ENCODE measurements around the gene LCORL. TPM values are rescaled to one million over a fixed set of nuclear protein-coding genes. Genes with fewer than 3 reads are reported as not detected.

The LCORL gene
- total and polyA plus RNA-seq, 9 of the 15 experiments (the other 6 are each of a cell fraction or from before 2014, with no cell fraction given) = 3.1 to 24.5 (median 11.1) TPM

GRCh38 chr4:17797808-17798207, 223.7 kb downstream of the LCORL start:
- no peak overlapping the region for H3K27ac ChIP-seq (ENCODE audit: extremely low read depth, low read depth, low read length)
- no peak for ATAC-seq
- no peak for TF ChIP-seq FOSL1 (tag; conservative IDR thresholded peaks at IDR 0.05)
- no peak for TF ChIP-seq PRMT5 (CRISPR knock-in tag; IDR thresholded peaks at IDR 0.05)
- no peak for TF ChIP-seq OTX1 (CRISPR knock-in tag; IDR thresholded peaks at IDR 0.05)
- TF ChIP-seq RFX5 (IDR thresholded peaks at IDR 0.05; ENCODE audit: low read depth, low read length) = no peak
- no peak for TF ChIP-seq HOXB6 (CRISPR knock-in tag; IDR thresholded peaks at IDR 0.05; ENCODE audit: borderline replicate concordance)
- no peak for TF ChIP-seq HCFC1 (IDR thresholded peaks at IDR 0.05; ENCODE audit: low read depth, low read length)
- no peak for TF ChIP-seq ZFPM2 (CRISPR knock-in tag; IDR thresholded peaks at IDR 0.05)
- no peak for TF ChIP-seq TSHZ1 (CRISPR knock-in tag; IDR thresholded peaks at IDR 0.05)
- no peak for TF ChIP-seq HMG20A (CRISPR knock-in tag; conservative IDR thresholded peaks at IDR 0.05)
- TF ChIP-seq ZNF592 (IDR thresholded peaks at IDR 0.05) = no peak
- no peak for TF ChIP-seq ZNF282 (CRISPR knock-in tag; IDR thresholded peaks at IDR 0.05)
- TF ChIP-seq PHF21A (IDR thresholded peaks at IDR 0.05; ENCODE audit: borderline replicate concordance, low read depth) = no peak
- no peak for TF ChIP-seq POLR2B (IDR thresholded peaks at IDR 0.05; ENCODE audit: low read depth, partially characterized antibody)
- no peak for TF ChIP-seq TFAM (CRISPR knock-in tag; conservative IDR thresholded peaks at IDR 0.05)
- TF ChIP-seq BDP1 (IDR thresholded peaks at IDR 0.05; ENCODE audit: insufficient read depth, insufficient read length) = no peak

More at GRCh38 chr4:17797808-17798207, 223.7 kb downstream of the LCORL start:
- POLR2A ChIA-PET = interaction anchor here (0.6 to 2.8 kb wide), 5 partner anchors 9 to 1573 kb away, joined by 3 to 10 read pairs (median 4); partner anchors contain the start of genes DCAF16 and NCAPG
- Histone ChIP-seq H3K4me2 (ENCODE audit: insufficient read depth, low read length) (no peak overlapping the region), H3K36me3 (ENCODE audit: control insufficient read depth, insufficient read depth, low read length) (peaks cover 19% of the 10 kb centered on the region), H3K4me3 (no peak overlapping the region), H3K4me1 (replicated peaks in 1 of 2; ENCODE audit: control insufficient read depth in 2 of 2, insufficient read depth in 2 of 2, low read length in 2 of 2) (no peaks in the 10 kb centered on the region), H3K9me3 (replicated peaks; ENCODE audit: control insufficient read depth, insufficient read depth, low read depth, low read length) (no peaks in the 10 kb centered on the region), H4K20me1 (replicated peaks; ENCODE audit: control insufficient read depth, insufficient read depth, low read length) (no peaks in the 10 kb centered on the region), H3K9ac (ENCODE audit: insufficient read depth in 1 of 2, low read depth in 2 of 2, low read length in 2 of 2) (no peak overlapping the region), H3K79me2 (ENCODE audit: control insufficient read depth, insufficient read depth, low read length) (no peaks in the 10 kb centered on the region), H2AFZ (ENCODE audit: low read depth, low read length) (no peak overlapping the region), H3K9me1 (ENCODE audit: control insufficient read depth, insufficient read depth, low read length) (no peaks in the 10 kb centered on the region), H3K27me3 (ENCODE audit: control insufficient read depth in 2 of 2, insufficient read depth in 2 of 2, low read length in 2 of 2) (no peaks in the 10 kb centered on the region)
- intact Hi-C loops (cut with micrococcal nuclease) (no loop called here), in situ Hi-C loops (cut with MboI) (loop anchor here (10.0 kb wide), 1 partner anchor 253 kb away; no protein-coding TSS in a partner anchor)
- DNase-seq (ENCODE audit: extremely low read depth in 1 of 4, low spot score in 3 of 4) (no peak), FAIRE-seq (no peak)
- CTCF ChIA-PET (ENCODE audit: low intra/inter-chr PET ratio) = no interaction called here
- BruUV-seq (replicated peaks) = no TSS peak
- 94% methylated on average over 1 of the region's 1 CpG for WGBS (ENCODE audit: insufficient coverage, low coverage, missing lambda C conversion rate)

All from K562 (cell line).